ENCODE measurements around the gene MED22. TPM values are rescaled to one million over a fixed set of nuclear protein-coding genes. Genes with fewer than 3 reads are reported as not detected.
"Not testable (repeated sequence)": the region's sequence is repeated elsewhere in the genome, so short reads cannot be mapped to it uniquely, and the experiment has no call there.

The MED22 gene
- total and polyA plus RNA-seq, 2 donors from 2014 or later = 24.6 to 32.7 TPM

GRCh38 chr9:133329306-133330156, 18.4 kb downstream of the MED22 start:
- DNase-seq = peak in 2 of 5 donors; percentile 28 to 69
- H3K27me3 ChIP-seq (ENCODE audit: control insufficient read depth, insufficient read depth, low read length); FAIRE-seq; H3K4me3 ChIP-seq (ENCODE audit: low read length in 3 of 3); H3K9me3 ChIP-seq (ENCODE audit: control insufficient read depth in 2 of 3, insufficient read depth in 1 of 3, low read length in 3 of 3); H3K27ac ChIP-seq (ENCODE audit: low read depth in 2 of 2, low read length in 2 of 2); H3K9ac ChIP-seq (ENCODE audit: low read length in 3 of 3): not testable (repeated sequence)
- peak; percentile 27 for TF ChIP-seq CTCF (IDR thresholded peaks at IDR 0.05; ENCODE audit: borderline replicate concordance, extremely low read depth, insufficient read depth)
- intact Hi-C loops (cut with DNase I) = loop anchor here (10.0 kb wide), 1 partner anchor 145 kb away; no protein-coding TSS in a partner anchor
- H3K4me1 ChIP-seq (ENCODE audit: control insufficient read depth in 2 of 3, insufficient read depth in 2 of 3, low read depth in 1 of 3, low read length in 3 of 3) = peaks cover 0 to 11% (median 3%) of the 10 kb centered on the region in 3 donors
- H3K36me3 ChIP-seq (ENCODE audit: control insufficient read depth in 2 of 3, insufficient read depth in 3 of 3, low read length in 3 of 3) = peaks cover 0 to 25% (median 20%) of the 10 kb centered on the region in 3 donors

GRCh38 chr9:133327834-133328484, 20.0 kb downstream of the MED22 start:
- Histone ChIP-seq H3K36me3 (ENCODE audit: control insufficient read depth in 2 of 3, insufficient read depth in 3 of 3, low read length in 3 of 3) (peaks cover 0 to 10% (median 9%) of the 10 kb centered on the region in 3 donors), H3K27me3 (ENCODE audit: control insufficient read depth, insufficient read depth, low read length) (no peaks in the 10 kb centered on the region), H3K4me1 (ENCODE audit: control insufficient read depth in 2 of 3, insufficient read depth in 2 of 3, low read depth in 1 of 3, low read length in 3 of 3) (peaks cover 0 to 3% (median 0%) of the 10 kb centered on the region in 3 donors), H3K9ac (ENCODE audit: low read length in 3 of 3) (no peak overlapping the region), H3K9me3 (ENCODE audit: control insufficient read depth in 2 of 3, insufficient read depth in 1 of 3, low read length in 3 of 3) (no peaks in the 10 kb centered on the region), H3K27ac (ENCODE audit: low read depth in 2 of 2, low read length in 2 of 2) (no peak overlapping the region), H3K4me3 (ENCODE audit: low read length in 3 of 3) (no peak overlapping the region)
- peak in 2 of 5 donors; percentile 34 to 41 for DNase-seq
- no peak for FAIRE-seq
- intact Hi-C loops (cut with DNase I) = no loop called here
- TF ChIP-seq CTCF (IDR thresholded peaks at IDR 0.05; ENCODE audit: borderline replicate concordance, extremely low read depth, insufficient read depth) = no peak

- DNase-seq; H3K36me3 ChIP-seq (ENCODE audit: control insufficient read depth in 2 of 3, insufficient read depth in 3 of 3, low read length in 3 of 3); H3K9ac ChIP-seq (ENCODE audit: low read length in 3 of 3); H3K27ac ChIP-seq (ENCODE audit: low read depth in 2 of 2, low read length in 2 of 2); H3K9me3 ChIP-seq (ENCODE audit: control insufficient read depth in 2 of 3, insufficient read depth in 1 of 3, low read length in 3 of 3); H3K4me1 ChIP-seq (ENCODE audit: control insufficient read depth in 2 of 3, insufficient read depth in 2 of 3, low read depth in 1 of 3, low read length in 3 of 3); FAIRE-seq; intact Hi-C loops (cut with DNase I); H3K27me3 ChIP-seq (ENCODE audit: control insufficient read depth, insufficient read depth, low read length); H3K4me3 ChIP-seq (ENCODE audit: low read length in 3 of 3): not testable (repeated sequence)
These were observed 20.9 kb downstream of the MED22 start for GRCh38 chr9:133327021-133327420.

All from kidney (tissue), 14 donors.